CD14-positive monocyte (primary cell): Measurements from ENCODE around the gene PTPRD. TPM values are rescaled to one million over a fixed set of nuclear protein-coding genes. Genes with fewer than 3 reads are reported as not detected.

Source experiments
- DNase-seq, 3 donors: peaks; one replicate each; pipeline ENCODE4 v3.0.0-alpha.2; 2011 to 2022
- H2AFZ ChIP-seq: 2 replicates; pipeline ENCODE4 v1.6.0; 2012; ENCODE audit warnings: mild to moderate bottlenecking, low read depth, low read length, inconsistent platforms; ENCODE audit not compliant: insufficient read depth, poor library complexity, severe bottlenecking
- H3K27ac ChIP-seq, 2 donors: 1 replicate in 1 of 2; 2 replicates in 1 of 2; pipeline ENCODE4 v1.5.1; 2012 to 2013; ENCODE audit warnings: low read length in 2 of 2, control low read depth in 1 of 2, inconsistent platforms in 1 of 2, low read depth in 1 of 2, mild to moderate bottlenecking in 1 of 2
- H3K27me3 ChIP-seq, 2 donors: one replicate each; pipeline versions ENCODE4 v1.6.0 to v1.6.1; 2011 to 2013; ENCODE audit warnings: low read length in 2 of 2; ENCODE audit not compliant: control insufficient read depth in 2 of 2, insufficient read depth in 2 of 2
- H3K36me3 ChIP-seq, 2 donors: replicated peaks in 1 of 2; 1 replicate in 1 of 2; 2 replicates in 1 of 2; pipeline versions ENCODE4 v1.5.1 to v1.6.1; 2012 to 2013; ENCODE audit warnings: low read length in 2 of 2, control low read depth in 1 of 2, inconsistent platforms in 1 of 2, mild to moderate bottlenecking in 1 of 2; ENCODE audit not compliant: insufficient read depth in 2 of 2, control insufficient read depth in 1 of 2
- H3K4me1 ChIP-seq, 2 donors: 1 replicate in 1 of 2; 2 replicates in 1 of 2; pipeline versions ENCODE4 v1.5.1 to v1.6.1; 2012 to 2013; ENCODE audit warnings: low read length in 2 of 2, control low read depth in 1 of 2, inconsistent platforms in 1 of 2, mild to moderate bottlenecking in 1 of 2, moderate library complexity in 1 of 2; ENCODE audit not compliant: insufficient read depth in 2 of 2, control insufficient read depth in 1 of 2
- H3K4me2 ChIP-seq: replicated peaks from 2 replicates; pipeline ENCODE3; 2012; ENCODE audit warnings: low read length, moderate library complexity, mild to moderate bottlenecking; ENCODE audit not compliant: poor library complexity, severe bottlenecking; ENCODE audit errors: extremely low read depth
- H3K4me3 ChIP-seq, 3 experiments: fragments of 200-600 bp in 1 of 3; sonication (generic) in 1 of 3; replicated peaks in 1 of 3; 1 replicate in 2 of 3; 2 replicates in 1 of 3; pipeline ENCODE4 v1.5.1; 2011 to 2013; ENCODE audit warnings: low read length in 3 of 3, mild to moderate bottlenecking in 3 of 3, control low read depth in 2 of 3, low read depth in 2 of 3, inconsistent platforms in 1 of 3, moderate library complexity in 1 of 3
- H3K79me2 ChIP-seq: 2 replicates; pipeline ENCODE4 v1.6.0; 2012; ENCODE audit warnings: mild to moderate bottlenecking, control low read depth, inconsistent platforms, low read length, moderate library complexity; ENCODE audit not compliant: insufficient read depth
- H3K9ac ChIP-seq: 2 replicates; pipeline ENCODE4 v1.6.0; 2017; ENCODE audit warnings: low read length, mild to moderate bottlenecking; ENCODE audit not compliant: insufficient read depth, poor library complexity, severe bottlenecking
- H3K9me3 ChIP-seq, 2 donors: replicated peaks in 1 of 2; 1 replicate in 1 of 2; 2 replicates in 1 of 2; pipeline versions ENCODE4 v1.5.1 to v1.6.1; 2012 to 2013; ENCODE audit warnings: low read length in 2 of 2, control low read depth in 1 of 2; ENCODE audit not compliant: control insufficient read depth in 1 of 2, insufficient read depth in 1 of 2
- H4K20me1 ChIP-seq: 2 replicates; pipeline ENCODE4 v1.6.0; 2012; ENCODE audit warnings: mild to moderate bottlenecking, low read length, control low read depth, moderate library complexity; ENCODE audit not compliant: insufficient read depth
- H3K27ac Mint-ChIP-seq, 7 donors: one replicate each; pipeline ENCODE4 v1.8.0; 2020; ENCODE audit warnings: mild to moderate bottlenecking in 7 of 7, mixed read lengths in 7 of 7, moderate library complexity in 6 of 7, inconsistent platforms in 2 of 7
- H3K27me3 Mint-ChIP-seq, 3 donors: one replicate each; pipeline ENCODE4 v1.8.0; 2021 to 2022; ENCODE audit warnings: low read depth in 3 of 3, mild to moderate bottlenecking in 3 of 3, mixed read lengths in 3 of 3, moderate library complexity in 3 of 3, inconsistent platforms in 1 of 3
- H3K36me3 Mint-ChIP-seq, 2 donors: one replicate each; pipeline ENCODE4 v1.8.0; 2020; ENCODE audit warnings: mixed read lengths in 2 of 2, inconsistent platforms in 1 of 2, mild to moderate bottlenecking in 1 of 2
- H3K4me1 Mint-ChIP-seq: one replicate; pipeline ENCODE4 v1.8.0; 2020; ENCODE audit warnings: mild to moderate bottlenecking, mixed read lengths
- H3K4me3 Mint-ChIP-seq, 2 donors: one replicate each; pipeline ENCODE4 v1.8.0; 2020; ENCODE audit warnings: mild to moderate bottlenecking in 2 of 2, mixed read lengths in 2 of 2, moderate library complexity in 1 of 2
- H3K9me3 Mint-ChIP-seq, 7 donors: one replicate each; pipeline ENCODE4 v1.8.0; 2020 to 2022; ENCODE audit warnings: mixed read lengths in 7 of 7, mild to moderate bottlenecking in 6 of 7, moderate library complexity in 6 of 7, inconsistent platforms in 2 of 7
- CTCF ChIP-seq: fragments of 200-600 bp; IDR thresholded peaks from one replicate; pipeline ENCODE4 v1.8.0; 2022; ENCODE audit warnings: antibody characterized with exemption, mild to moderate bottlenecking
- WGBS: methylation state at CpG from one replicate; pipeline ENCODE4 v1.1.5; 2013; ENCODE audit warnings: missing lambda C conversion rate; ENCODE audit not compliant: insufficient coverage; 5-methylcytosine and 5-hydroxymethylcytosine counted together
- intact Hi-C, 2 donors: fragments of 100-400 bp; cut with micrococcal nuclease; formaldehyde crosslinking; loops; one replicate each; pipeline versions ENCODE4 v1.15.0 to v1.15.1; 2023
- polyA plus RNA-seq, 3 donors: library from polyadenylated mRNA; depleted of rRNA in 1 of 3; unstranded in 2 of 3; stranded (reverse) in 1 of 3; fragments of 300-500 nt in 2 of 3; fragments of >200 nt in 1 of 3; fragmentation: Illumina TruSeq in 2 of 3; gene quantifications; 1 replicate in 2 of 3; 2 replicates in 1 of 3; pipeline ENCODE4 v1.2.3, GENCODE V29; 2012 to 2021

PTPRD gene
- polyA plus RNA-seq, 3 donors = not detected

- Histone ChIP-seq H3K4me2 (no peak overlapping the region), H3K4me1 (no peaks in the 10 kb centered on the region), H3K9ac (no peak overlapping the region), H3K9me3 (no peaks in the 10 kb centered on the region), H3K79me2 (no peaks in the 10 kb centered on the region), H3K4me3 (no peak overlapping the region), H3K27me3 (no peaks in the 10 kb centered on the region), H4K20me1 (no peaks in the 10 kb centered on the region), H3K36me3 (no peaks in the 10 kb centered on the region), H3K27ac (no peak overlapping the region), H2AFZ (no peak overlapping the region)
- TF ChIP-seq CTCF = no peak
- intact Hi-C loops = no loop called here
- WGBS = no CpG with 5 or more reads among the region's 2 CpGs
- no peaks in the 10 kb centered on the region for H3K36me3 Mint-ChIP-seq
- no peak for DNase-seq
- H3K9me3 Mint-ChIP-seq = no peaks in the 10 kb centered on the region
- no peak overlapping the region for H3K27ac Mint-ChIP-seq
- H3K4me3 Mint-ChIP-seq = no peak overlapping the region
- H3K4me1 Mint-ChIP-seq = no peaks in the 10 kb centered on the region
- no peaks in the 10 kb centered on the region for H3K27me3 Mint-ChIP-seq
Measured at GRCh38 chr9:8371686-8372085, 2241.1 kb downstream of the PTPRD start.

- Mint-ChIP-seq H3K4me3 (no peak overlapping the region), H3K36me3 (no peaks in the 10 kb centered on the region), H3K9me3 (no peaks in the 10 kb centered on the region), H3K27me3 (no peaks in the 10 kb centered on the region), H3K4me1 (peaks cover 17% of the 10 kb centered on the region), H3K27ac (peak overlapping the region in 4 of 7 donors; percentile 12 to 49 (median 34))
- H3K36me3 ChIP-seq = no peaks in the 10 kb centered on the region
- H3K4me3 ChIP-seq = no peak overlapping the region
- no peaks in the 10 kb centered on the region for H4K20me1 ChIP-seq
- H3K9me3 ChIP-seq = no peaks in the 10 kb centered on the region
- peak in 1 of 3 donors; percentile 18 for DNase-seq
- TF ChIP-seq CTCF = no peak
- intact Hi-C loops = no loop called here
- H3K79me2 ChIP-seq = no peaks in the 10 kb centered on the region
- 87% methylated on average over 3 of the region's 3 CpGs for WGBS
- H3K4me1 ChIP-seq = peaks cover 13 to 21% of the 10 kb centered on the region in 2 donors
- no peak overlapping the region for H2AFZ ChIP-seq
- H3K4me2 ChIP-seq = no peak overlapping the region
- no peaks in the 10 kb centered on the region for H3K27me3 ChIP-seq
- H3K27ac ChIP-seq = no peak overlapping the region
- H3K9ac ChIP-seq = no peak overlapping the region
Measured at GRCh38 chr9:8366161-8366926, 2246.5 kb downstream of the PTPRD start.
